Cortex of kidney (tissue), 1 donor: ENCODE results near the gene HMGCS2.

ENCODE experiments used
- DNase-seq: peaks from one replicate; lab custom pipeline; 2025; lab: John Stamatoyannopoulos, UW

The HMGCS2 gene

DNA sequence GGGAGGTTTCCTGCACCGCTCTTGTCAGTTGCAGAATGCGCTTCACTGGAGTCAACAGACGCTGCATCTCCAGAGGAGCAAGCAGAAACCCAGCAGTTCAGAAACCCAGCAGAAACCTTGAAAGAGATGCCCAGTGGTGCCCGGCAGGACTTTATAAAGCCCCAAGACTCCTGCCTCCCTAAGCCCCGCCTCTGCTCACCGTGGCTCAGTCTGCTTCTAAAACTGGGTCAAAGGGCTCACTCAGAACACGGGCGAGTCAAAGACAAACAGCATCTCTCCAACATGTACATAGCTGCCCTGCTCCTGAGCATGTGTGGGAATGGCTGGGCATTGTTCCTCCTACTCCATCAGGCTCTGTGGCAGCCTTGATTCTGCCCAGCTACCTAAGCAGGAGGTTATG is at the start of gene HMGCS2:
Gene HMGCS2 (minus strand): TSS at position 128 of the 400 bp plus-strand sequence. CDS start 61 bp downstream, at position 67.
- no peak for DNase-seq

- DNase-seq = no peak
These were observed 49.5 kb upstream of the HMGCS2 start for GRCh38 chr1:119818181-119818580.

DNA sequence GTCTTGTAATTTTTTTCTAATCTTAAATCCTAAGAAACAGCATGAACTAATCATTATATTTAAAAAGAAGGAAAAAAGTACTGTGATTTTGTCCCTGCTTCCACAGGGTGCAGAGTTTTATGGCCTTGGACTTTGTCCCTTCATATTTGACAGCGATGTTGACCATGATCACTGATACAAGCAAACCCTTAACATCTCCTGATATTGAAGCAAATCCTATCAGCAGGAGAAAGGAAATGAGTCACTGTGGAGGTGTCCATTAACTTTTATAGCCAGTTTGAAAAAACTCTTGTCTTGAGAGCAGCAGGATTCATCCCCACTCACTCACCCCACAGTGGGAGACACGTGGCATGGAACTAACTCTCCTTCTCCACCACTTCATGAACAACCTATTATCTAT is 47.7 kb upstream of the HMGCS2 start:
- DNase-seq = no peak

GRCh38 chr1:119815928-119816327 is 47.2 kb upstream of the HMGCS2 start:
- DNase-seq = no peak

DNA sequence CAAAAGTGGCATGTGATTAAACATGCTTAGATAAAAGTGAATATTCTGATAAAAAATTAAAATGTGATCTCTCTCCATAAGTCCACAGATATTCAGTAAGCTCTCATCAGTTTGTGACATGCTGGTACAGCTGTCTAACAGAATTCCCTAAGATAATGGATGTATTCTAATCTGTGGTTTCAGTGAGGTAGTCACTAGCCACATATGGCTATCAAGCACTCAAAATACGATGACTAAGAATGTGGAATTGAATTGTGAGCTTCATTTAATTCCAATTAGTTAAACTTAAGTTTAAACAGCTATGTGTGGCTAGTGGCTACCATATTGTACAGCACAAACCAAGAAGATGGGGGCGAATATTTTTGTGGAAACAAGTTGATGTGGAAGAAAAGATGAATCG is 46.7 kb upstream of the HMGCS2 start:
- DNase-seq = no peak

DNA sequence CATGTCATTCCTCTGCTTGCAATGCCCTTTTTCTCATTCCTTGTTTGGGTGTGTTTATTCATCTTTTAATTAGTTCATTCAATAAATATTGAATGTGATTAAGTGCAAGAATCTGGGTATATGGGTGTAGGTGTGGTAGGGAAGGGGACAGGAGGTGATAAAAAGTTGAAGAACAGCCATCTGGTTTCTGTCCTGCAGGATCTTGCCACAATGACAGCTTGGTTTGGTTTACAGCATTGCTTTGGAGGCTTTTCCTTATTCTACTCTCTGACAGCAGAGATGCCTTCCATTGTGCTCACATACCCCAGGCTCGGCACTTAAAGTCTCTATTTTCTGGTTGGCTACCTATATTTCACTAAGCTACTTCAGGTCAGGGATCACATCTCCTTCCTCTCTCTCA is 45.6 kb upstream of the HMGCS2 start:
- no peak for DNase-seq

- no peak for DNase-seq
These were observed 43.4 kb upstream of the HMGCS2 start for GRCh38 chr1:119811985-119812557.

GRCh38 chr1:119811387-119811786 is 42.7 kb upstream of the HMGCS2 start, which contains the start of gene REG4:
Gene REG4 (minus strand): TSS chr1:119811460. CDS start chr1:119808769, 2,691 bp downstream.
- DNase-seq = no peak

GRCh38 chr1:119808972-119809550 is 40.4 kb upstream of the HMGCS2 start:
- no peak for DNase-seq

DNA sequence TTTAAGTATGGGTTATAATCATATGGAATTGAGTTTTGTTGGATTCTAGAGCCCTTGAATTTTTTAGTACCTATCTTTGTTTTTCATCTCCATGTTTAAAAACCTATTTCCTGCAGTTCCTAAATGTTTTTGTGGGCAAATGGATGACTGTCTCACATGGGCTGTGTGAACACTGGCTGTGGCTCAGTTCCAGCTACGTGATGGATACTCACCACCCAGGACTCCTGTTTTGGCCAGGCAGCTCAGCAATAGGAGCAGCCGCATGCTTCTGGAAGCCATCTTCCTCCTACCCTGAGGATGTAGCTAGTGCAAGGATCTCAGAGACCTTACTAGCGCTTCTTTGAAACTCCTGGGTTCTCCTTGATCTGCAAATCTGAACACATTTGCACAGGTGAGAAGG is 39.8 kb upstream of the HMGCS2 start:
- DNase-seq = no peak

- no peak for DNase-seq
These were observed 37.8 kb upstream of the HMGCS2 start for GRCh38 chr1:119806489-119806888.

- DNase-seq = no peak
These were observed 37.0 kb upstream of the HMGCS2 start for GRCh38 chr1:119805746-119806145.

- no peak for DNase-seq
These were observed 36.5 kb upstream of the HMGCS2 start for GRCh38 chr1:119805247-119805646.

- no peak for DNase-seq
These were observed 31.0 kb upstream of the HMGCS2 start for GRCh38 chr1:119799599-119800177.

- DNase-seq = no peak
These were observed 30.3 kb upstream of the HMGCS2 start for GRCh38 chr1:119799003-119799402.

DNA sequence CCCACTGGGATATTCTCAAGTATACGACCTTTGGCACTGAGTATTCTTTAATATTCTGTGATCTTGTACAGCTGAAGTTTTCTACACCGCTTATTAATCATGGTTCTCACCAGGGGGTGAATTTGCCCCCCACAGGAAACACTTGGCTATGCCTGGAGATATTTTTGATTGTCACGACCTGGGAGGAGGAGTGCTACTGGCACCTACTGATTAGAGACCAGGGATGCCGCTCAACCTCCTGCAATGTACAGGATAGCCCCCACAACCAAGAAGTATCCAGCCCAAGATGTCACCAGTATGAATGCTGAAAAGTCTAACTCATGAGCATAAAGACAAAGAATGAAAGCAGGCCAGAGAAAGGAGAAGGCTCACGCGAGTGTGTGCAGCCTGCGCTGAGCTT is 28.9 kb upstream of the HMGCS2 start:
- no peak for DNase-seq

DNA sequence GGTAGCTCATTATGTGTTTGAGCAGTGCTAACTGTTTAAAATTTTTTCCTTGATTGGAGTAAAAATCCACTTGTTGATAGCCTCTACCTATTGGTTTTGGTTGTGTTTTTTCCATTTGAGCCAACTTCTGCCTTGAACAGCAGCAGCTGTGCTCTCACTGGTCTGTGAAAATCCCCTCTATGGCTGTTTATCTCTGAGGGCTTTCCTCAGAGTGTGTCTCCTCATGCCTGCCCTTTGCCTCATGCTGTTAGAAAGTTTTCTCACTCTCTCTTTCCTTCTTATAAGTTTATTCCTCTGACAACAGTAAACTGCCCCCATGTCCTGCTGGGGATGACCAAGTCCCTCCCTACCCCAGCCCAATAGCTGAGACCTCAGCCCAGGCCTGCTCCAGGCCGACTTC is 28.5 kb upstream of the HMGCS2 start:
- no peak for DNase-seq

- DNase-seq = no peak
These were observed 26.8 kb upstream of the HMGCS2 start for GRCh38 chr1:119795261-119796200.

- DNase-seq = no peak
These were observed 26.2 kb upstream of the HMGCS2 start for GRCh38 chr1:119794876-119795240.

DNA sequence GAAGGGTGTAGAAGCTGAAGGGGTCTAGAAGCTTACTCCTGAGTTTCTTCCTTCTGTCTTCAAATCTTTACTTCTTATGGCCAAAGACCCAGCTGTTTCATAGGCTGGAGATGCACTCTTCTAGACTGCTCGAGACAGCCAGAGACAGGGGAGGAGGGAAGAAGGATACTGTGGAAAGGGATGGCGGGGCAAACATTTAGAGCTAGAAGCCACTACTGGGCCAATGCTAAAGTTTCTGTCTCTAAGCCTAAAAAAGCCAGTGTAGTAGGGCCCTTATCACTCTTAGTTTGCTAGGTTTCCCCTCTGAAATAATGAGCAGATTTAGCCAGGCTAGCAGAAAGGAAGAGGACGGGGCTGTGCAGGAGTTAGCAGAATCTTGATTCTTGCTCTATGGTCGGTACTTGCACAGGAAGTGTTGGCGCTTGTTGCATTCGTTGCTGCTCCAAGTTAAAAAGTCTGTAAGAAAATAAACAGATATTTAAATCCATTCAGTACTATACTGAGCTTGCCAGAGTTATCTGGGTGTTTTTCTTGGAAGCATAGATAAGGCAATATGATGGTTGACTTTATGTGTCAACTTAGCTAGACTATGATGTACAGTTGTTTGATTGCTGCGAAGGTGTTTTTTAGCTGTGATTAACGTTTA is 25.6 kb upstream of the HMGCS2 start:
- DNase-seq = no peak

- DNase-seq = no peak
These were observed 22.7 kb upstream of the HMGCS2 start for GRCh38 chr1:119791377-119791776.
